Mucosa of rectum (tissue), 2 donors: ENCODE results near the gene TMEM45A.

Experiments
- H3K27ac ChIP-seq, 2 donors: one replicate each; pipeline ENCODE4 v1.7.0; 2013; ENCODE audit warnings: inconsistent platforms in 2 of 2, low read depth in 2 of 2, low read length in 2 of 2
- H3K27me3 ChIP-seq, 2 donors: one replicate each; pipeline ENCODE4 v1.7.0; 2013; ENCODE audit warnings: low read length in 2 of 2; ENCODE audit not compliant: control insufficient read depth in 2 of 2, insufficient read depth in 2 of 2
- H3K36me3 ChIP-seq, 2 donors: one replicate each; pipeline ENCODE4 v1.7.0; 2013; ENCODE audit warnings: low read length in 2 of 2; ENCODE audit not compliant: control insufficient read depth in 2 of 2, insufficient read depth in 2 of 2
- H3K4me1 ChIP-seq, 2 donors: one replicate each; pipeline ENCODE4 v1.7.0; 2013; ENCODE audit warnings: low read length in 2 of 2, mild to moderate bottlenecking in 1 of 2; ENCODE audit not compliant: control insufficient read depth in 2 of 2, insufficient read depth in 2 of 2
- H3K4me3 ChIP-seq, 2 donors: one replicate each; pipeline ENCODE4 v1.7.0; 2013; ENCODE audit warnings: low read length in 2 of 2
- H3K9ac ChIP-seq, 2 donors: one replicate each; pipeline ENCODE4 v1.7.0; 2013; ENCODE audit warnings: low read length in 2 of 2, low read depth in 1 of 2, mild to moderate bottlenecking in 1 of 2
- H3K9me3 ChIP-seq, 2 donors: one replicate each; pipeline ENCODE4 v1.7.0; 2013; ENCODE audit warnings: low read length in 2 of 2; ENCODE audit not compliant: control insufficient read depth in 2 of 2
- donor health status: healthy.
- donor health status: Normal muscosa, but diverticular disease.

TMEM45A gene

DNA sequence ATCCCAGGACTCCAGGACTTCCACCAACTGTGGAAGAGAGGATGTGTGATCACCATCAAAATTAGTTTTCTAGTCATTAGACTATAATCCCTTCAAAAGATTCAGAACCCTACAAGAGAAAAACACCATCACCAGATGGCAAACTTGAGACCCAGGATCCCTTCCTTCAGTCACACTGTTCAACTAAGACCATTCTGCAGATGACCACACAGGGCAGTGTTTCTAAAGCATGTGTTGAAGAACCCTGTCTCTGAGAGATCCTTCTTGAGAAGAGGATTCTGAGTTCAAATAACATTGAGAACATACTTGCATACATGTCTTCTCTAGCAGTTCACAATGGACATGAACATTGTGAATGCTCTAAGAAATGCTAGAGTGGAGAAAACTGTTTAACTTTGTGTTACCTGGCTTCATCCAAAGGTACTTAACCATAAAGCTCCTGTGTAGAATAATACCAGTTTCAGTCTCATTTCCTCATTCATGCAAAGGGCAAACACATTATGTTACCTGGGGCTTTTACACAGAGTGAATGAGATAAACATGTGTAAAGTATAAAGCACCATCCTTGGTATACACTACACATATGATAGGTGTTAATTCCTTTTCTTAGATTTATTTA lies 114.6 kb downstream of the TMEM45A start:
- Histone ChIP-seq H3K4me3 (no peak overlapping the region), H3K36me3 (no peaks in the 10 kb centered on the region), H3K4me1 (peaks cover 8 to 20% of the 10 kb centered on the region in 2 donors), H3K9ac (no peak overlapping the region), H3K27me3 (no peaks in the 10 kb centered on the region), H3K27ac (no peak overlapping the region), H3K9me3 (no peaks in the 10 kb centered on the region)

DNA sequence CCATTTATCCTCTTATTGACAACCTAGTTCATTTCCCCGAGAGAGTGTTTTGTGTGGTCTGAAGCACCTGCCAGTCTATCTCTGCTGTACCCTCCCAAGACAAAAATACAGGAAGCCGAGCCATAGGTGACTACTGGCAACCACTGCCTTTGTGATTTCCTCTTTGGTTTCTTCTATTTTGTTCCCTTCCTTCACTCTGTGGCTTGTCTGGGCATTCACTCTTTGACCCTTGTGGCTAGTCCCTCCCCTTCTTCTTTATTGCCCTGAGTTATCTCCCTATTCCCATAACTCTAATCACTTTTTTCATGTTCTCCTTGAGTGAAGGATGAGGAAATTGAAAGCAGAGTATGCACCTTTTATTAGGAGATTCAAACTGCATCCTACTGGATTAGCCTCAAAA lies 116.9 kb downstream of the TMEM45A start, which contains the start of gene ADGRG7:
Gene ADGRG7, plus strand, starts transcription at position 297 of the 400 bp plus-strand sequence. CDS start 256 bp downstream, outside the sequence.
- Histone ChIP-seq H3K9me3 (no peaks in the 10 kb centered on the region), H3K4me1 (peaks cover 5 to 17% of the 10 kb centered on the region in 2 donors), H3K27ac (peak within 1 kb of the TSS; percentile 2 to 32), H3K27me3 (no peaks in the 10 kb centered on the region), H3K4me3 (peak within 1 kb of the TSS; percentile 53 to 57), H3K9ac (no peak within 1 kb of the TSS), H3K36me3 (no peaks in the 10 kb centered on the region)

DNA sequence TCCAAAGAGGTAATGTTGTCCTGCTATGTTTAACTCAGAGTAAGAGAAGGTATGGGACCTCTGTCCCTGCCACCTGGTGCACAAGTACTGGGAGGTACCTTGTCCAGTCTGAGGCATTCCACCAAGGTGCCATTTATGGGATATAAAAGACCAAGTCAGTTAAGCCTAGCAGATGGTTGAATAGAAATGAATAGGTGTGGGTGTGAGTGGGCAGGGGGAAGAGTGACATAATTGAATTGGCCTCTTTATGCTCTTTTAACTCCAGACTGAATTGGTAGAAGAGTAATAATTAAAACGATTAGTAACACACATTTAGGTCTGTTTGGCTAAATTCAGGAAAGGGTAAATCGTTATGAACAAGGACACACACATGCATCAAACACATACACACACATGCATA lies 117.5 kb downstream of the TMEM45A start:
- peaks cover 5 to 19% of the 10 kb centered on the region in 2 donors for H3K4me1 ChIP-seq
- H3K27ac ChIP-seq: peak overlapping the region; percentile 2 to 19

DNA sequence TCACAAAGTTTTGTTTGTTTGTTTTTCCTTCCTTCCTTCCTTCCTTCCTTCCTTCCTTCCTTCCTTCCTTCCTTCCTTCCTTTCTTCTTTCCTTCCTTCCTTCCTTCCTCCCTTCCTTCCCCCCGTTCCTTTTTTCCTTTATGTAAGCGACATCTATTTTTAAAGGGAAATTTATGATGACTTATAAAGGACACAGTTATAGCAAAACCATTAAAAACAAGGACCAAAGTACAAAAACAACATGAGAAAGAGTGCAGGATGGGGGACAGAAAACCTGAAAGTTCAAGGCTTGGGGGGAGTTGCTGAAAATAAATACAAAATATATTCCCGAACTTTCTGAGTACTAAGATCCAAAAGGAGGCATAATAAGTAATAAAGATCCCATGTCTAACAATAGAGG lies 118.8 kb downstream of the TMEM45A start:
- no peaks in the 10 kb centered on the region for H3K27me3 ChIP-seq
- H3K9me3 ChIP-seq: no peaks in the 10 kb centered on the region
- H3K4me3 ChIP-seq: peak overlapping the region in 1 of 2 donors; percentile 57
- H3K9ac ChIP-seq: no peak overlapping the region
- H3K4me1 ChIP-seq: peaks cover 5 to 19% of the 10 kb centered on the region in 2 donors
- H3K27ac ChIP-seq: no peak overlapping the region
- H3K36me3 ChIP-seq: no peaks in the 10 kb centered on the region

More for the DNA sequence above, 117.5 kb downstream of the TMEM45A start:
- peak overlapping the region; percentile 53 to 57 for H3K4me3 ChIP-seq
- H3K27me3 ChIP-seq: no peaks in the 10 kb centered on the region
- no peak overlapping the region for H3K9ac ChIP-seq
- no peaks in the 10 kb centered on the region for H3K36me3 ChIP-seq
- H3K9me3 ChIP-seq: no peaks in the 10 kb centered on the region

DNA sequence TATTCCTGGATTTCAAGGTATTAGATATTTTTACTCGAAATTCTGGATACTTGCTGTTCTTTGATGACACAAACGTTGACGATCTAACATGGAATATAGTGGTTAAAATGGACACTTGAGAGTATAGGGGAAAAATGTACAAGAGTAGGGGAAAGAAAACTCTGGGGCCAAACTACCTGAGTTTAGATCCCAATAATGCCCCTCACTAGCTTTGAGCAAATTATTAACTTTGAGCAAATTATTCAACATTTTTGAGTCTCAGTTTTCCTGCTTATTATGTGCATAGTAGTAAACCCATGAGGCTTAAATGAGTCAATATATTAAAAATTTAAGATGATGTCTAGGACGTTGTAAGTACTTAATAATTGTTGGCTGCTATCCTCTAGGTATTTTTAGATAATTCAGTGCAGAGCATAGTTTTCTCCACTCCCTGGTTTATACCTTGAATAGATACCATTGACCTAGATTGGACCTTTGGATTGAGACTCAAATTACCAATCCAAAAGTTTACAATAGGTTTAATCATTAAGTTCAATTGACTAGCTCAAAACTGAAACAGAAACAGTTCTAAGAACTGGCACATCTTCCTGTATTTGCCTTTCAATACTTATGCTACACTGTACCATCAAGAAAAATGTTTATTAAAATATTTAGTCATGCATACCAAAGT lies 121.4 kb downstream of the TMEM45A start:
- no peaks in the 10 kb centered on the region for H3K36me3 ChIP-seq
- H3K9ac ChIP-seq: no peak overlapping the region
- no peak overlapping the region for H3K27ac ChIP-seq
- peaks cover 5 to 19% of the 10 kb centered on the region in 2 donors for H3K4me1 ChIP-seq
- H3K27me3 ChIP-seq: no peaks in the 10 kb centered on the region
- H3K9me3 ChIP-seq: no peaks in the 10 kb centered on the region
- H3K4me3 ChIP-seq: no peak overlapping the region

DNA sequence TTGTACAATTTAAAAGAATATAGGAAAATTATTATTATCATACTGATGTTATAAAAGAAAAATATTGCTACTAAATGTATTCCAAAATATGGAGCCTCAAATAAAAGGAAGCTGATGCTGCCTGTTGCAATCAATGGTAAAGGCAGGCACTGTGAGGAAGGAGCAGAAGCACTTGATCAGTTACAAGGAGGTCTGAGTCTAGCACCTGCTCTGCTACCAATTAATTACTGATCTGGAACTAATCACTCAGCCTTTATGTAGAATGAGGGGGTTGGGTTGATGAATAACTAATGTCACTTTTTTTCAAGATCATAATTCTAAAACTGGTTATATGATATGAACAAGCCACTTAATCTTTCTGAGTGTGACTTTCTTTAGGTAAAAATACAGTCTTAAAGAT lies 122.5 kb downstream of the TMEM45A start:
- Histone ChIP-seq H3K4me3 (no peak overlapping the region), H3K9ac (no peak overlapping the region), H3K27ac (no peak overlapping the region), H3K9me3 (no peaks in the 10 kb centered on the region), H3K4me1 (peaks cover 3 to 9% of the 10 kb centered on the region in 2 donors), H3K27me3 (no peaks in the 10 kb centered on the region), H3K36me3 (no peaks in the 10 kb centered on the region)

DNA sequence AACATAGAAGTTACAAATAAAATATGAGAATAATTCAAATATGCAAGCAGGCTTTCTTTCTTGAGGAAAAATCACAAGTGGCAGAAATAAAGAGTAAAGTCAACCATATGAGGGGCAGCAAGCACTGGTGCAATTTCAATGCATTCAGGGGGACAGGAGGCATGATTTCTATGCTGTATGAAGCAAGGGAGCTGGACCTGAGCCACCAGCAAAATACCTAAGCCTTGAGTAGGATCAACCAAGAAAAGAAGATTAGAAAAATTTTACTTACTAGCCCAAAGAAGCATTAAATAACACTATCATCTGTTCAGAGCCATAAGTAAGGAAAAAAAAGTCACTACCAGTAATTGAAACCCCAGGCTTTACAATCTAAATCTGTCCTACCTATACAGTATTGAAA lies 123.3 kb downstream of the TMEM45A start:
- Histone ChIP-seq H3K9me3 (no peaks in the 10 kb centered on the region), H3K4me1 (peaks cover 0 to 9% of the 10 kb centered on the region in 2 donors), H3K4me3 (no peak overlapping the region), H3K27me3 (no peaks in the 10 kb centered on the region), H3K27ac (no peak overlapping the region), H3K9ac (no peak overlapping the region), H3K36me3 (no peaks in the 10 kb centered on the region)

DNA sequence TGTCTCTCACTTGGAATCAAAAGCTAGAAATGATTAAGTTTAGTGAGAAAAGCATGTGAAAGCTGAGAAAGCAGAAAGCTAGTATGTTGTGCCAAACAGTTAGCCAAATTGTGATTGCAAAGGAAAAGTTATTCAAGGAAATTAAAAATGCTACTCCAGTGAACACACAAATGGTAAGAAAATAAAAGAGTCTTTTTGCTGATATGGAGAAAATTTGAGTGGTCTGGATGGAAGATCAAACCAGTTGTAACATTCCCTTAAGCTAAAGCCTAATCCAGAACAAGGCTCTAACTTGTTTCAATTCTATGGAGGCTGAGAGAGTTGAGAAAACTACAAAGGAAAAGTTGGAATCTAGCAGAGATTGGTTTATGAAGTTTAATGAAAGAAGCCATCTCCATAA lies 128.8 kb downstream of the TMEM45A start:
- Histone ChIP-seq H3K9ac (no peak overlapping the region), H3K27me3 (no peaks in the 10 kb centered on the region), H3K9me3 (no peaks in the 10 kb centered on the region), H3K4me1 (no peaks in the 10 kb centered on the region), H3K4me3 (no peak overlapping the region), H3K27ac (no peak overlapping the region), H3K36me3 (no peaks in the 10 kb centered on the region)
